Ectodermal cell (in vitro differentiated cells): ENCODE measurements around the gene ZP3. TPM values are rescaled to one million over a fixed set of nuclear protein-coding genes. Genes with fewer than 3 reads are reported as not detected.
"Not testable (repeated sequence)": the region's sequence is repeated elsewhere in the genome, so short reads cannot be mapped to it uniquely, and the experiment has no call there.

ENCODE experiments used
- H3K27ac ChIP-seq: 2 replicates; pipeline ENCODE4 v1.7.0; 2013; ENCODE audit warnings: mild to moderate bottlenecking, low read depth, low read length; ENCODE audit not compliant: insufficient read depth, poor library complexity, severe bottlenecking
- H3K27me3 ChIP-seq: 2 replicates; pipeline ENCODE4 v1.7.0; 2013; ENCODE audit warnings: mild to moderate bottlenecking, low read length; ENCODE audit not compliant: insufficient read depth, control insufficient read depth, poor library complexity, severe bottlenecking
- H3K36me3 ChIP-seq: one replicate; pipeline ENCODE4 v1.7.0; 2013; ENCODE audit warnings: low read length; ENCODE audit not compliant: control insufficient read depth, insufficient read depth
- H3K4me1 ChIP-seq: one replicate; pipeline ENCODE4 v1.7.0; 2013; ENCODE audit warnings: low read length; ENCODE audit not compliant: control insufficient read depth, insufficient read depth
- H3K4me3 ChIP-seq: 2 replicates; pipeline ENCODE4 v1.7.0; 2013; ENCODE audit warnings: low read depth, low read length, control low read depth; ENCODE audit not compliant: insufficient read depth
- H3K9me3 ChIP-seq: 2 replicates; pipeline ENCODE4 v1.7.0; 2013; ENCODE audit warnings: mild to moderate bottlenecking, low read length, moderate library complexity; ENCODE audit not compliant: control insufficient read depth
- WGBS, 2 experiments: methylation state at CpG; one replicate each; pipeline ENCODE4 v1.1.7; 2013; ENCODE audit warnings: missing lambda C conversion rate in 2 of 2; 5-methylcytosine and 5-hydroxymethylcytosine counted together
- polyA plus RNA-seq, 4 experiments: library from polyadenylated mRNA; stranded (reverse); fragments of 50-300 nt; gene quantifications; one replicate each; pipeline ENCODE4 v1.2.3, GENCODE V29; 2013

ZP3 gene
- 1.8 TPM for polyA plus RNA-seq (2013, experiment 1 of 4)
- polyA plus RNA-seq (2013, experiment 2 of 4): 0.68 TPM
- 0.91 TPM for polyA plus RNA-seq (2013, experiment 3 of 4)
- polyA plus RNA-seq (2013, experiment 4 of 4): 0.49 TPM

DNA sequence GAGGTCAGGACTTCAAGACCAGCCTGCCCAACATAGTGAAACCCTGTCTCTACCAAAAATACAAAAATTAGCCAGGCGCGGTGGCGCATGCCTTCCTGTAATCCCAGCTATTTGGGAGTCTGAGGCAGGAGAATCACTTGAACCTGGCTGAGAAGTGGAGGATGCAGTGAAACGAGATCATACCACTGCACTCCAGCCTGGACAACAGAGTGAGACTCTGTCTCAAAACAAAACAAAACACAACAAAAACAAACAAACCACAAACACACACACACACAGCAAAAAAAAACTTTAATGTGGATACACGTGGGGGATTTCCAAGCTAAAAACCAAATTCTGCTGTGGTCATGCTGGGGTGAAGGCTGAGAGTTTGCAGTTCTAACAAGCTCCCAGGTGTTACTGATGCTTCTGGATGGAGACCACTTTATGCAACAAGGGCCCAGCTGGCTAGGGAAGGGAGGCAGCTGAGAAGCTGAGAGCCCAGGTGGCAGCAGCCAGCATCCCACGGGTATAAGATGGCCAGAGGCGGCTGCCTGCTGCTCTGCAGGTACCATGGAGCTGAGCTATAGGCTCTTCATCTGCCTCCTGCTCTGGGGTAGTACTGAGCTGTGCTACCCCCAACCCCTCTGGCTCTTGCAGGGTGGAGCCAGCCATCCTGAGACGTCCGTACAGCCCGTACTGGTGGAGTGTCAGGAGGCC lies at the start of gene ZP3:
Gene ZP3 (plus strand): TSS at position 538 of the 699 bp plus-strand sequence. CDS start 15 bp downstream, at position 553.
- H3K27me3 ChIP-seq: no peaks in the 10 kb centered on the region
- no peaks in the 10 kb centered on the region for H3K4me1 ChIP-seq
- no peak within 1 kb of the TSS for H3K4me3 ChIP-seq
- WGBS, 2 experiments: 93% methylated on average over 10 of the region's 10 CpGs
- H3K36me3 ChIP-seq: no peaks in the 10 kb centered on the region
- no peaks in the 10 kb centered on the region for H3K9me3 ChIP-seq
- H3K27ac ChIP-seq: no peak within 1 kb of the TSS

DNA sequence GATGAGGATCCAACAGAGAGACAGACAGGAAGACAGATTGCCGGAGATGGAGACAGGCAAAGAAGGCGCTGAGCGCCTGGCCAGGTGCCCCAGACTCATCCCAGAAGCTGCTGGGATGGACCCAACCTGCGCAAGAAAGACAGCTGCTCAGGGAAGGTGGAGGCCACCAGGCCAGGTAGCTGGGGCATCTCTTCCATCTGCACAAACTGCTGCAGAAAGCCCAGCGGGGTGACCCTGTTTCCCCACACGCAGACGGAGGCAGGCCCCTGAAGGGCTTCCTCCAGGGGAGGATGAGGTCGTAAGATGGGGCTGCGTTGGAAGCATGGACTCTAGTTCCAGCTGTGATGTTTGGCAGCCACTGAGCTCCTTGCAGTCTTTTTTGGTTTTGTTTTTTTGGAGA lies 49.5 kb upstream of the ZP3 start:
- no peak overlapping the region for H3K27ac ChIP-seq
- WGBS, 2 experiments: 90 to 91% methylated on average over 9 of the region's 9 CpGs
- no peaks in the 10 kb centered on the region for H3K36me3 ChIP-seq
- no peaks in the 10 kb centered on the region for H3K4me1 ChIP-seq
- no peaks in the 10 kb centered on the region for H3K27me3 ChIP-seq
- H3K9me3 ChIP-seq: no peaks in the 10 kb centered on the region
- H3K4me3 ChIP-seq: no peak overlapping the region

GRCh38 chr7:76377186-76377918 lies 47.4 kb upstream of the ZP3 start:
- no peaks in the 10 kb centered on the region for H3K36me3 ChIP-seq
- H3K27ac ChIP-seq: no peak overlapping the region
- no peaks in the 10 kb centered on the region for H3K4me1 ChIP-seq
- no peaks in the 10 kb centered on the region for H3K27me3 ChIP-seq
- no peak overlapping the region for H3K4me3 ChIP-seq
- 90 to 92% methylated on average over 9 of the region's 9 CpGs for WGBS, 2 experiments
- no peaks in the 10 kb centered on the region for H3K9me3 ChIP-seq

DNA sequence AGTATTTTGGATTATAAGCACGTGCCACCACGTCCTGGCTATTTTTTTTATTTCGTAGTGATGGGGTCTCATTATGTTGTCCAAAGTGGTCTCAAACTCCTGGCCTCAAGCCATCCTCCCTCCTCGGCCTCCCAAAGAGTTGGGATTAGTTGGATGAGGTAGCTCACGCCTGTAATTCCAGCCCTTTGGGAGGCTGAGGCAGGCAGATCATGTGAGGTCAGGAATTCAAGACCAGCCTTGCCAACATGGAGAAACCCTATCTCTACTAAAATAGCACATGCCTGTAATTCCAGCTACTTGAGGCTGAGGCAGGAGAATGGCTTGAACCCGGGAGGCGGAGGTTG lies 44.2 kb upstream of the ZP3 start:
- WGBS, 2 experiments: 90 to 92% methylated on average over 7 of the region's 7 CpGs
- no peaks in the 10 kb centered on the region for H3K9me3 ChIP-seq
- no peaks in the 10 kb centered on the region for H3K4me1 ChIP-seq
- H3K4me3 ChIP-seq: peak overlapping the region; percentile 40
- no peaks in the 10 kb centered on the region for H3K27me3 ChIP-seq
- H3K36me3 ChIP-seq: no peaks in the 10 kb centered on the region
- peak overlapping the region; percentile 58 for H3K27ac ChIP-seq

DNA sequence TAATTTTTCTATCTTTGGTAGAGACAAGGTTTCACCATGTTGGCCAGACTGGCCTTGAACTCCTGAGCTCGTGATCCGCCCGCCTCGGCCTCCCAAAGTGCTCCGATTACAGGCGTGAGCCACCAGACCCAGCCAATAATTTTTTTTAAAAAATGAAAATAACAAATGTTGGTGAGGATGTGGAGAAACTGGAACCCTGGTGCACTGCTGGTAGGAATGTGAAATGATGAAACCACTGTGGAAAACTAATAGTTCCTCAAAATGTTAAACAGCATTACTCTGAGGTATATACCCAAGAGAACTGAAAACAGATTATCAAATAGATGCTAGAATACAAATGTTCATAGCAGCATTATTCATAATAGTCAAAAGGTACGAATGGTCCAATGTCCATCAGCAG lies 42.9 kb upstream of the ZP3 start:
- H3K9me3 ChIP-seq: no peaks in the 10 kb centered on the region
- H3K27me3 ChIP-seq: no peaks in the 10 kb centered on the region
- H3K4me1 ChIP-seq: no peaks in the 10 kb centered on the region
- H3K4me3 ChIP-seq: no peak overlapping the region
- H3K36me3 ChIP-seq: no peaks in the 10 kb centered on the region
- WGBS, 2 experiments: 92 to 98% methylated on average over 6 to 7 of the region's 7 CpGs
- H3K27ac ChIP-seq: no peak overlapping the region

DNA sequence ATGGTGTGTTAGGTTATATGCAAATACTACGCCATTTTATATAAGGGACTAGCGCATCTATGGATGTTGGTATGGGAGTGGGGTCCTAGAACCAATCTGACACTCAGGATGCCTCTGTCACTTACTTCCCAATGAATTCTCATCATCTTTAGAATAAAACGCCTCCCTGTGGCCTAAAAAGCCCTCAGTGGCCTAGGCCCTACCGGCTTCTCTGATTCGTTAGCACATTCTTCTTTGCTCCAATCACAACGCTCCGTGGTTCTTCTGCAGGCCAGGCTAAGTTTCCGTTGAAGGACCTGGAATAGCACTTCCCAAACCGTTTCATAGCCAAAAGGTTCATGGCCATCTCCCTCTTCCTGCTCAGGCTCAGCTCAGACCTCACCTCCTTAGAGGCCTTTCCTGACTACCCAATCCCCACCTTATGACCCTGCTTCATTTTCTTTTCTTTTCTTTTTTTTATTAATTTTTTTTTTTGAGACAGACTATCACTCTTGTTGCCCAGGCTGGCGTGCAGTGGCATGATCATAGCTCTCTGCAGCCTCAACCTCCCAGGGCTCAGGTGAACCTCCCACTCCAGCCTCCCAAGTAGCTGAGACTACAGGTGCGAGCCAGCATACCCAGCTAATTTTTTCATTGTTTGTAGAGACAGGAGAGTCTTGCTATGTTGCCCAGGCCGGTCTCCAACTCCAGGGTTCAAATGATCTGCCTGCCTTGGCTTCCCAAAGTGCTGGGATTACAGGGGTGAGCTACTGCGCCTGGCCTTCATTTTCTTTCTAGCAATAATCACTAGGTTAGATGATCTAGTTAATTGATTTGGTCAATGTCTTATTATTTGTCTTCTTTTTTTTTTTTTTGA lies 41.4 kb upstream of the ZP3 start:
- no peaks in the 10 kb centered on the region for H3K4me1 ChIP-seq
- WGBS, 2 experiments: 54 to 57% methylated on average over 12 to 13 of the region's 13 CpGs
- H3K36me3 ChIP-seq: no peaks in the 10 kb centered on the region
- H3K9me3 ChIP-seq: no peaks in the 10 kb centered on the region
- H3K27ac ChIP-seq: no peak overlapping the region
- no peaks in the 10 kb centered on the region for H3K27me3 ChIP-seq
- H3K4me3 ChIP-seq: no peak overlapping the region

DNA sequence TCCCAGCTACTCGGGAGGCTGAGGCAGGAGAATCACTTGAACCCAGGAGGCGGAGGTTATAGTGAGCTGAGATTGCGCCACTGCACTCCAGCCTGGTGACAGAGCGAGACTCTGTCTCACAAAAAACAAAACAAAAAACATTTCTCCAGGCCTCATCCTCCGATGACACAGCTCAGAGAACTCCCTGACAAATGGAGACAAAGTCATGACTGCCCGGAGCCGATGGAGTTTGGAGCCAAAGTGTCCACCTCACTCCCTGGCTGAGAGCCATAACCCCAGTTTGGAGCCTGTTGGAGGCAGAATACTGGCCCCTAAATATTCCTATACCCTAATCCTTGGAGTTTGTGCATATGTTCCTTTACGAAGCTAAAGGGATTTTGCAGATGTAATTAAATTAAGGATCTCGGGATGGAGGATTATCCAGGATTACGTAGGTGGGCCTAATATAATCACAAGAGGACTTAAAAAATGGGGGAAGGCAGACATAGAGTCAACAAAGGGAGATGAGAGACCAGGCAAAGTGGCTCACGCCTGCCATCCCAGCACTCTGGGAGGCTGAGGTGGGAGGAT lies 38.0 kb upstream of the ZP3 start:
- H3K4me3 ChIP-seq: no peak overlapping the region
- H3K9me3 ChIP-seq: no peaks in the 10 kb centered on the region
- H3K27ac ChIP-seq: no peak overlapping the region
- no peaks in the 10 kb centered on the region for H3K27me3 ChIP-seq
- no peaks in the 10 kb centered on the region for H3K36me3 ChIP-seq
- H3K4me1 ChIP-seq: peaks cover 12% of the 10 kb centered on the region
- 91 to 94% methylated on average over 11 of the region's 11 CpGs for WGBS, 2 experiments

DNA sequence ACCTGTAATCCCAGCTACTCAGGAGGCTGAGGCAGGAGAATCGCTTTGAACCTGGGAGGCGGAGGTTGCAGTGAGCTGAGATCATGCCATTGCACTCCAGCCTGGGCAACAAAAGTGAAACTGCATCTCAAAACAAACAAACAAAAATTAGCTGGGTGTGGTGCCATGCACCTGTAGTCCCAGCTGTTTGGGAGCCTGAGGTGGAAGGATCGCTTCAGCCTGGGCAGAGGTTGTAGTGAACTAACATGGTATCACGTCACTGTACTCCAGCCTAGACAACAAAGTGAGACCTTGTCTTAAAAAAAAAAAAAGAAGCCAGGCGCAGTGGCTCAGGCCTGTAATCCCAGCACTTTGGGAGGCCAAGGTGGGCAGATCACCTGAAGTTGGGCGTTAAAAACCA lies 37.0 kb upstream of the ZP3 start:
- H3K27ac ChIP-seq, H3K36me3 ChIP-seq, H3K27me3 ChIP-seq, H3K9me3 ChIP-seq, H3K4me3 ChIP-seq: not testable (repeated sequence)
- H3K4me1 ChIP-seq: peaks cover 16% of the 10 kb centered on the region
- 93 to 94% methylated on average over 6 of the region's 6 CpGs for WGBS, 2 experiments

DNA sequence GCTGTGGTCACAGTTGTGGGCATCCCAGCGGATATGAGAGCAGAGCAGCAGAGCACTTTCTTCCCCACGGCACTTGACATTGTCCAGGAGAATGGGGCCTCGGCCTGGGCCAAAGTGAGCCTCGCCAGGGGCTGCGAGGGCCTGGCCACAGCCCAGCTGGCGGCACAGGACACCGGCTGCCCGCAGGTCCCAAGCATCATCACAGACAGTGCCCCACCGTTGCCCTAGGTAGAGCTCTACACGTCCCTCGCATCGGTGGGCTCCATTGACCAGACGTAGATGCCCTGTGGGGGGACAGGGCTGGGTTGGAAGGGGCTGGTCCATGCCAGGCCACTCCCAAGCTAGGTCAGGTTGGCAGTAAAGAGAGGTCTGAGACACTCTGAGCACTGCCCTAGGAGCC lies 34.7 kb upstream of the ZP3 start:
- Histone ChIP-seq H3K9me3 (no peaks in the 10 kb centered on the region), H3K4me1 (peaks cover 18% of the 10 kb centered on the region), H3K27ac (no peak overlapping the region), H3K27me3 (no peaks in the 10 kb centered on the region), H3K36me3 (no peaks in the 10 kb centered on the region), H3K4me3 (no peak overlapping the region)
- WGBS, 2 experiments: 96 to 97% methylated on average over 13 of the region's 13 CpGs
